RWPE2 (cell line): Measurements from ENCODE around the gene NR4A3.

Experiments
- ATAC-seq: fragments of 200-7000 bp; cut with Tn5 transposase; 3 replicates; pipeline ENCODE4 v1.9.1; 2021; ENCODE audit warnings: low read depth
- DNase-seq: peaks from one replicate; pipeline ENCODE4 v3.0.0-alpha.2; 2020; ENCODE audit warnings: low spot score
- H3K27ac ChIP-seq: fragments of 450-650 bp; 2 replicates; pipeline ENCODE4 v1.5.1; 2017; ENCODE audit warnings: mild to moderate bottlenecking; ENCODE audit not compliant: poor library complexity, severe bottlenecking
- H3K27me3 ChIP-seq: fragments of 250-450 bp; sonication (Bioruptor Pico); 2 replicates; pipeline ENCODE4 v1.5.1; 2021; ENCODE audit warnings: mild to moderate bottlenecking, moderate library complexity; ENCODE audit not compliant: insufficient read depth, poor library complexity, severe bottlenecking
- H3K36me3 ChIP-seq: fragments of 250-450 bp; sonication (Bioruptor Pico); 2 replicates; pipeline ENCODE4 v1.5.1; 2020; ENCODE audit warnings: low read depth, mild to moderate bottlenecking, moderate library complexity
- H3K4me1 ChIP-seq: fragments of 250-450 bp; sonication (Bioruptor Pico); 2 replicates; pipeline ENCODE4 v1.5.1; 2021; ENCODE audit warnings: mild to moderate bottlenecking, moderate library complexity; ENCODE audit not compliant: insufficient read depth, poor library complexity, severe bottlenecking
- H3K4me3 ChIP-seq: fragments of 250-450 bp; sonication (Bioruptor Pico); 2 replicates; pipeline ENCODE4 v1.5.1; 2021; ENCODE audit warnings: mild to moderate bottlenecking, moderate library complexity; ENCODE audit not compliant: severe bottlenecking
- H3K9me3 ChIP-seq: fragments of 250-450 bp; sonication (Bioruptor Pico); 2 replicates; pipeline ENCODE4 v1.5.1; 2021; ENCODE audit warnings: mild to moderate bottlenecking, moderate library complexity; ENCODE audit not compliant: severe bottlenecking
- TF ChIP-seq, protein P1 (sequence below): fragments of 450-650 bp; IDR thresholded peaks from one replicate; pipeline ENCODE4 v1.5.1; 2017; ENCODE audit warnings: mild to moderate bottlenecking, moderate library complexity; ENCODE audit not compliant: poor library complexity, severe bottlenecking

The NR4A3 gene

DNA sequence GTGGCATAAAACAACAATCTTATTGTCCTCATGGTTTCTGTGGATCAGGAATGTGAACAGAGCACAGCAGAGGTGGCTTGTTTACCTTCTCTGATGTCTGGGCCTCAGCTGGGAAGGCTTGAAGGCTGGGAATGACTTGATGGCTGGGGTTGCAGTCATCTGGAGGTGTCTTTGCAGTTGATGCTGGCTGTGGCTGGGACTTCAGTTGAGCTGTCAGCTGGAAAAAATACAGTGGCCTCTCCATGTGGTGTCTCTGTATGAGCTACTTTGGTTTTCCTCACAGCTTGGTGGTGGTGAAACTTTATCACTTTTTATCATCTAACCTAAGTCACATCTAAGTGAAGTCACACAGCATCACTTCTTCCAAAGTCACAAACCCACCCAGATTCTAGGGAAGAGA lies 60.1 kb downstream of the NR4A3 start:
- no peak for ATAC-seq
- no peaks in the 10 kb centered on the region for H3K4me1 ChIP-seq
- TF ChIP-seq, protein P1, sequence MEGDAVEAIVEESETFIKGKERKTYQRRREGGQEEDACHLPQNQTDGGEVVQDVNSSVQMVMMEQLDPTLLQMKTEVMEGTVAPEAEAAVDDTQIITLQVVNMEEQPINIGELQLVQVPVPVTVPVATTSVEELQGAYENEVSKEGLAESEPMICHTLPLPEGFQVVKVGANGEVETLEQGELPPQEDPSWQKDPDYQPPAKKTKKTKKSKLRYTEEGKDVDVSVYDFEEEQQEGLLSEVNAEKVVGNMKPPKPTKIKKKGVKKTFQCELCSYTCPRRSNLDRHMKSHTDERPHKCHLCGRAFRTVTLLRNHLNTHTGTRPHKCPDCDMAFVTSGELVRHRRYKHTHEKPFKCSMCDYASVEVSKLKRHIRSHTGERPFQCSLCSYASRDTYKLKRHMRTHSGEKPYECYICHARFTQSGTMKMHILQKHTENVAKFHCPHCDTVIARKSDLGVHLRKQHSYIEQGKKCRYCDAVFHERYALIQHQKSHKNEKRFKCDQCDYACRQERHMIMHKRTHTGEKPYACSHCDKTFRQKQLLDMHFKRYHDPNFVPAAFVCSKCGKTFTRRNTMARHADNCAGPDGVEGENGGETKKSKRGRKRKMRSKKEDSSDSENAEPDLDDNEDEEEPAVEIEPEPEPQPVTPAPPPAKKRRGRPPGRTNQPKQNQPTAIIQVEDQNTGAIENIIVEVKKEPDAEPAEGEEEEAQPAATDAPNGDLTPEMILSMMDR, result no peak

GRCh38 chr9:99885747-99886146 lies 64.1 kb downstream of the NR4A3 start:
- H3K9me3 ChIP-seq, result no peaks in the 10 kb centered on the region
- no peaks in the 10 kb centered on the region for H3K27me3 ChIP-seq
- H3K36me3 ChIP-seq, result no peaks in the 10 kb centered on the region
- TF ChIP-seq, protein P1, result no peak
- ATAC-seq (no peak), DNase-seq (no peak)
- H3K4me3 ChIP-seq, result no peak overlapping the region
- H3K4me1 ChIP-seq, result no peaks in the 10 kb centered on the region
- no peak overlapping the region for H3K27ac ChIP-seq

More for the DNA sequence above, 60.1 kb downstream of the NR4A3 start:
- Histone ChIP-seq H3K9me3 (peaks cover 4% of the 10 kb centered on the region), H3K4me3 (no peak overlapping the region), H3K36me3 (no peaks in the 10 kb centered on the region), H3K27me3 (no peaks in the 10 kb centered on the region), H3K27ac (no peak overlapping the region)
- DNase-seq, result no peak

DNA sequence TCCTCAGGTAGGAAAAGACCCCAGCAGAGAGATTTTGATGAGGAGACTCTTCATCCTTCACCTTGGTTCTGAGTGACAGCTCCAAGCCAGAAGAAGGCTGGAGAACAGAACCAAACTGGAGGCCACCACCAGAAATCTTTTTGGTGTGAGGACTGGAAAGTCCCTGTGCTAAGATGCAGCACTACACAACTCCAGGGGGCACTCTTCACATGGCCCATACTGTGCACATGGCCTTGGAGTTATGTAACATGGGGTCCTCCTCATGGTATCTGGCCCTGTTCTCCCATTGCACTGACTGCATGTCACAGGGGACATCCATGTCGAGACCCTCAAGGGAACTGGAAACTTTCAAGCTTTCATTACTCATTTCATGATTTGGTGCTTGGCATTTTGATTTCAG lies 67.4 kb downstream of the NR4A3 start:
- DNase-seq (no peak), ATAC-seq (no peak)
- no peak overlapping the region for H3K4me3 ChIP-seq
- H3K4me1 ChIP-seq, result no peaks in the 10 kb centered on the region
- H3K27me3 ChIP-seq, result peaks cover 5% of the 10 kb centered on the region
- TF ChIP-seq, protein P1, result no peak
- no peaks in the 10 kb centered on the region for H3K9me3 ChIP-seq
- H3K36me3 ChIP-seq, result no peaks in the 10 kb centered on the region
- H3K27ac ChIP-seq, result no peak overlapping the region

DNA sequence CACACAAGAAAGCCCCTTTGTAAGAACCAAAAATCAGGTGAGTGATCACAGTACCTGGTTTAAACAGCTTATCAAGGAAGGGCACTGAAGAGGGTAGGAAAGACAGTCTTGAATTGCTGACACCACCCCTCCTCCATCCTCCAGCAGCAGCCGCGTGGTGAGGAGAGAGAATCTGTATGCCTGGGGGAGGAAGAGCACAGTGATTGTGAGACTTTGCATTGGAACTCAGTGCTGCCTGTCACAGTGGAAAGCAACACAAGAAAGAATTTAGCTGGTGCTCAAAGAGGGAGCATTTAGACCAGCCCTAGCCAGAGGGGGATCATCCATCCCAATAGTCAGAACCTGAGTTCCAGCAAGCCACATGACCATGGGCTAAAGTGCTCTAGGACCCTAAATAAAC lies 73.1 kb downstream of the NR4A3 start:
- ATAC-seq (no peak), DNase-seq (no peak)
- Histone ChIP-seq H3K4me3 (no peak overlapping the region), H3K9me3 (no peaks in the 10 kb centered on the region), H3K4me1 (no peaks in the 10 kb centered on the region), H3K36me3 (no peaks in the 10 kb centered on the region), H3K27ac (no peak overlapping the region), H3K27me3 (peaks cover 6% of the 10 kb centered on the region)
- TF ChIP-seq, protein P1, result no peak

DNA sequence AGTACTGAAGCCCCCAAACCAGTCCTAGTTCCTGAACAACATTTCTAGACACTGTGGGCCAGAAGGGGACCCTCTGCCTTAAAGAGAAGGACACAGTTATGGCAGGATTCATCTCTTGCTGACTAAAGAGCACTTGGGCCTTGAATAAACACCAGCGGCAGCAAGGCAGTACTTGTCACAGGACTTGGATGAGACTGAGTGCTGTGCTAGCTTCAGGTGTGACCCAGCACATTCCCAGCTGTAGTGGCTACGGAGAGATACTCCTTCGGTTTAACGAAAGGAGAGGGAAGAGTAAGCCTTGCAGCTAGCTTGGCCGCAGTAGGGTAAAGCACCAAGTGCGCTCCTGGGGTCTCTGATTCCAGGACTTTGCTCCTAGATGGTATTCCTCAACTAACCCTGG lies 73.8 kb downstream of the NR4A3 start:
- no peak overlapping the region for H3K4me3 ChIP-seq
- no peaks in the 10 kb centered on the region for H3K4me1 ChIP-seq
- peaks cover 6% of the 10 kb centered on the region for H3K27me3 ChIP-seq
- TF ChIP-seq, protein P1, result no peak
- H3K9me3 ChIP-seq, result no peaks in the 10 kb centered on the region
- DNase-seq (no peak), ATAC-seq (no peak)
- H3K36me3 ChIP-seq, result no peaks in the 10 kb centered on the region
- H3K27ac ChIP-seq, result no peak overlapping the region
